ENCODE data around the gene JPT1.
"Not testable (repeated sequence)": the region's sequence is repeated elsewhere in the genome, so short reads cannot be mapped to it uniquely, and the experiment has no call there.

- not testable (repeated sequence) for TF ChIP-seq CTCF (IDR thresholded peaks at IDR 0.05; ENCODE audit: low read depth, low read length); EZH2phosphoT487 (IDR thresholded peaks at IDR 0.05; ENCODE audit: low read depth)
These were observed 16.6 kb downstream of the JPT1 start for GRCh38 chr17:75137762-75138161.
